ENCODE measurements around the gene NME3.

DNA sequence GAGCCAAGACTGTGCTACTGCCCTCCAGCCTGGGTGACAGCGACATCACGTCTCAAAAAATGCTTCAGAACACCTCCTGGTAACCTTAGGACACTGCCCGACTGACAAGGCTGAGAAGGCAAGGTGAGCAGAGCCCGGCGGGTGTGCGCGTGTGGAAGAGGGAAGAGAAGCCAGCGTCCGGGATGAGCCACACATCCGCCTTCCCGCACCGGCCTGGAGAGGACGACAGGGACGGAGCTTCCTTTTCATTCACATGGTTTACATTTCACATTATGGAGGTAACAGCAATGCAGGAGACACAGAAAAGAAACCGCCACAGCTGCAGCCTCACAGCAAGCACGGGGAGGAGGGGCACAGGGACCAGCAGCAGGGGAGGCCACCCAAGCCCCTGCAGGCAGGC, 38.8 kb upstream of the NME3 start:
- TF ChIP-seq, protein P1, sequence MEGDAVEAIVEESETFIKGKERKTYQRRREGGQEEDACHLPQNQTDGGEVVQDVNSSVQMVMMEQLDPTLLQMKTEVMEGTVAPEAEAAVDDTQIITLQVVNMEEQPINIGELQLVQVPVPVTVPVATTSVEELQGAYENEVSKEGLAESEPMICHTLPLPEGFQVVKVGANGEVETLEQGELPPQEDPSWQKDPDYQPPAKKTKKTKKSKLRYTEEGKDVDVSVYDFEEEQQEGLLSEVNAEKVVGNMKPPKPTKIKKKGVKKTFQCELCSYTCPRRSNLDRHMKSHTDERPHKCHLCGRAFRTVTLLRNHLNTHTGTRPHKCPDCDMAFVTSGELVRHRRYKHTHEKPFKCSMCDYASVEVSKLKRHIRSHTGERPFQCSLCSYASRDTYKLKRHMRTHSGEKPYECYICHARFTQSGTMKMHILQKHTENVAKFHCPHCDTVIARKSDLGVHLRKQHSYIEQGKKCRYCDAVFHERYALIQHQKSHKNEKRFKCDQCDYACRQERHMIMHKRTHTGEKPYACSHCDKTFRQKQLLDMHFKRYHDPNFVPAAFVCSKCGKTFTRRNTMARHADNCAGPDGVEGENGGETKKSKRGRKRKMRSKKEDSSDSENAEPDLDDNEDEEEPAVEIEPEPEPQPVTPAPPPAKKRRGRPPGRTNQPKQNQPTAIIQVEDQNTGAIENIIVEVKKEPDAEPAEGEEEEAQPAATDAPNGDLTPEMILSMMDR (CRISPR knock-in tag; IDR thresholded peaks at IDR 0.05) = no peak
- TF ChIP-seq MED1 (CRISPR knock-in tag; IDR thresholded peaks at IDR 0.05) (no peak), CHD2 (IDR thresholded peaks at IDR 0.05; ENCODE audit: low read depth, low read length) (no peak), HCFC1 (IDR thresholded peaks at IDR 0.05; ENCODE audit: low read depth, low read length) (no peak), NFIB (CRISPR knock-in tag; IDR thresholded peaks at IDR 0.05; ENCODE audit: borderline replicate concordance) (no peak), ZFP41 (CRISPR knock-in tag; IDR thresholded peaks at IDR 0.05; ENCODE audit: borderline replicate concordance) (no peak), FOXJ3 (CRISPR knock-in tag; IDR thresholded peaks at IDR 0.05; ENCODE audit: borderline replicate concordance) (no peak), ZNF761 (CRISPR knock-in tag; conservative IDR thresholded peaks at IDR 0.05) (no peak)
- TF ChIP-seq, protein P2, sequence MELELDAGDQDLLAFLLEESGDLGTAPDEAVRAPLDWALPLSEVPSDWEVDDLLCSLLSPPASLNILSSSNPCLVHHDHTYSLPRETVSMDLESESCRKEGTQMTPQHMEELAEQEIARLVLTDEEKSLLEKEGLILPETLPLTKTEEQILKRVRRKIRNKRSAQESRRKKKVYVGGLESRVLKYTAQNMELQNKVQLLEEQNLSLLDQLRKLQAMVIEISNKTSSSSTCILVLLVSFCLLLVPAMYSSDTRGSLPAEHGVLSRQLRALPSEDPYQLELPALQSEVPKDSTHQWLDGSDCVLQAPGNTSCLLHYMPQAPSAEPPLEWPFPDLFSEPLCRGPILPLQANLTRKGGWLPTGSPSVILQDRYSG (CRISPR knock-in tag; IDR thresholded peaks at IDR 0.05) = no peak
- TF ChIP-seq, protein P3, sequence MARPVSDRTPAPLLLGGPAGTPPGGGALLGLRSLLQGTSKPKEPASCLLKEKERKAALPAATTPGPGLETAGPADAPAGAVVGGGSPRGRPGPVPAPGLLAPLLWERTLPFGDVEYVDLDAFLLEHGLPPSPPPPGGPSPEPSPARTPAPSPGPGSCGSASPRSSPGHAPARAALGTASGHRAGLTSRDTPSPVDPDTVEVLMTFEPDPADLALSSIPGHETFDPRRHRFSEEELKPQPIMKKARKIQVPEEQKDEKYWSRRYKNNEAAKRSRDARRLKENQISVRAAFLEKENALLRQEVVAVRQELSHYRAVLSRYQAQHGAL (CRISPR knock-in tag; IDR thresholded peaks at IDR 0.05; ENCODE audit: not compliant biosample characterization) = no peak

All from HepG2 (cell line).